Measurements from ENCODE around the gene ZMYND10.

GRCh38 chr3:50330330-50330729, 15.2 kb downstream of the ZMYND10 start:
- TF ChIP-seq POLR2A (IDR thresholded peaks at IDR 0.05; ENCODE audit: low read depth, low read length) = no peak
- TF ChIP-seq POLR2AphosphoS5 (IDR thresholded peaks at IDR 0.05; ENCODE audit: low read depth, low read length) = no peak

All from GM12891 (cell line).